Measurements from ENCODE around the gene CCNL2. TPM values are rescaled to one million over a fixed set of nuclear protein-coding genes. Genes with fewer than 3 reads are reported as not detected.
A peak's percentile ranks its signal among the peaks of the same experiment; 100 is the strongest.

The CCNL2 gene
- total RNA-seq, 2 donors from 2014 or later: 187 to 244 TPM

GRCh38 chr1:1428174-1428573, 29.0 kb upstream of the CCNL2 start:
- Mint-ChIP-seq H3K27me3 (ENCODE audit: insufficient read depth) (peaks cover 3% of the 10 kb centered on the region), H3K4me3 (peak overlapping the region; percentile 33), H3K27ac (no peak overlapping the region), H3K4me1 (peaks cover 12% of the 10 kb centered on the region), H3K36me3 (ENCODE audit: low read depth) (no peaks in the 10 kb centered on the region), H3K9me3 (peaks cover 3% of the 10 kb centered on the region)
- H3K4me3 ChIP-seq (ENCODE audit: low read length): no peak overlapping the region
- H3K9me3 ChIP-seq (ENCODE audit: control insufficient read depth, low read length): no peaks in the 10 kb centered on the region
- DNase-seq: peak; percentile 53
- WGBS, 2 experiments (ENCODE audit: insufficient coverage in 1 of 2, insufficient read length in 1 of 2): 95 to 97% methylated on average over 11 to 19 of the region's 19 CpGs
- H3K27ac ChIP-seq (ENCODE audit: low read depth, low read length): no peak overlapping the region
- H3K27me3 ChIP-seq (ENCODE audit: control insufficient read depth, insufficient read depth, low read length, poor library complexity, severe bottlenecking): no peaks in the 10 kb centered on the region
- TF ChIP-seq CTCF (conservative IDR thresholded peaks at IDR 0.05): no peak
- no peak overlapping the region for H3K9ac ChIP-seq (ENCODE audit: extremely low read depth, low read length, poor library complexity, severe bottlenecking)
- H3K4me1 ChIP-seq (ENCODE audit: control insufficient read depth, insufficient read depth, low read length): peaks cover 3% of the 10 kb centered on the region
- H3K36me3 ChIP-seq (ENCODE audit: control insufficient read depth, insufficient read depth, low read length): no peaks in the 10 kb centered on the region

GRCh38 chr1:1427820-1428148, 28.6 kb upstream of the CCNL2 start:
- Histone ChIP-seq H3K36me3 (ENCODE audit: control insufficient read depth, insufficient read depth, low read length) (no peaks in the 10 kb centered on the region), H3K9ac (ENCODE audit: extremely low read depth, low read length, poor library complexity, severe bottlenecking) (no peak overlapping the region), H3K4me3 (ENCODE audit: low read length) (no peak overlapping the region), H3K27ac (ENCODE audit: low read depth, low read length) (no peak overlapping the region), H3K9me3 (ENCODE audit: control insufficient read depth, low read length) (no peaks in the 10 kb centered on the region), H3K27me3 (ENCODE audit: control insufficient read depth, insufficient read depth, low read length, poor library complexity, severe bottlenecking) (no peaks in the 10 kb centered on the region), H3K4me1 (ENCODE audit: control insufficient read depth, insufficient read depth, low read length) (peaks cover 3% of the 10 kb centered on the region)
- Mint-ChIP-seq H3K36me3 (ENCODE audit: low read depth) (no peaks in the 10 kb centered on the region), H3K9me3 (peaks cover 3% of the 10 kb centered on the region), H3K27me3 (ENCODE audit: insufficient read depth) (peaks cover 3% of the 10 kb centered on the region), H3K27ac (no peak overlapping the region), H3K4me1 (peaks cover 11% of the 10 kb centered on the region), H3K4me3 (no peak overlapping the region)
- DNase-seq: no peak
- no peak for TF ChIP-seq CTCF (conservative IDR thresholded peaks at IDR 0.05)
- 0 to 6% methylated on average over 6 to 13 of the region's 22 CpGs for WGBS, 2 experiments (ENCODE audit: insufficient coverage in 1 of 2, insufficient read length in 1 of 2)

GRCh38 chr1:1427106-1427819, 28.1 kb upstream of the CCNL2 start:
- no peak for TF ChIP-seq CTCF (conservative IDR thresholded peaks at IDR 0.05)
- Histone ChIP-seq H3K4me3 (ENCODE audit: low read length) (no peak overlapping the region), H3K9ac (ENCODE audit: extremely low read depth, low read length, poor library complexity, severe bottlenecking) (no peak overlapping the region), H3K27ac (ENCODE audit: low read depth, low read length) (no peak overlapping the region), H3K36me3 (ENCODE audit: control insufficient read depth, insufficient read depth, low read length) (no peaks in the 10 kb centered on the region), H3K27me3 (ENCODE audit: control insufficient read depth, insufficient read depth, low read length, poor library complexity, severe bottlenecking) (no peaks in the 10 kb centered on the region), H3K4me1 (ENCODE audit: control insufficient read depth, insufficient read depth, low read length) (peaks cover 8% of the 10 kb centered on the region), H3K9me3 (ENCODE audit: control insufficient read depth, low read length) (no peaks in the 10 kb centered on the region)
- DNase-seq: peak; percentile 83
- no peak overlapping the region for H3K4me3 Mint-ChIP-seq
- H3K9me3 Mint-ChIP-seq: peaks cover 3% of the 10 kb centered on the region
- 17 to 27% methylated on average over 14 to 62 of the region's 66 CpGs for WGBS, 2 experiments (ENCODE audit: insufficient coverage in 1 of 2, insufficient read length in 1 of 2)
- peaks cover 3% of the 10 kb centered on the region for H3K27me3 Mint-ChIP-seq (ENCODE audit: insufficient read depth)
- H3K4me1 Mint-ChIP-seq: peaks cover 16% of the 10 kb centered on the region
- H3K36me3 Mint-ChIP-seq (ENCODE audit: low read depth): no peaks in the 10 kb centered on the region
- no peak overlapping the region for H3K27ac Mint-ChIP-seq
